HepG2 (cell line): ENCODE data around the gene HSPB6. TPM values are rescaled to one million over a fixed set of nuclear protein-coding genes. Genes with fewer than 3 reads are reported as not detected.
A peak's percentile ranks its signal among the peaks of the same experiment; 100 is the strongest.

ENCODE experiments used
- ATAC-seq: fragments of 200-7000 bp; cut with Tn5 transposase; 3 replicates; pipeline ENCODE4 v1.9.1; 2020; ENCODE audit warnings: mild to moderate bottlenecking, moderate library complexity
- BruUV-seq: library from RNA; stranded (reverse); fragments of 400-500 nt; replicated peaks from 2 replicates; lab custom pipeline; 2021; lab: Mats Ljungman, UMichigan
- CTCF ChIA-PET: fragments of 300-600 bp; formaldehyde crosslinking; extraction: SDS; loops from one replicate; lab custom pipeline; 2021; ENCODE audit warnings: low total read pairs, inconsistent platforms, low intra/inter-chr PET ratio; lab: Yijun Ruan, JAX
- POLR2A ChIA-PET: fragments of 350-600 bp; sonication (Branson Sonifier 250); formaldehyde crosslinking; loops from one replicate; lab custom pipeline; 2020; ENCODE audit warnings: antibody characterized with exemption, inconsistent platforms; lab: Yijun Ruan, JAX
- DNase-seq: peaks from one replicate; pipeline ENCODE4 v3.0.0-alpha.2; 2015; ENCODE audit warnings: low spot score
- FAIRE-seq: peaks from 3 replicates; lab custom pipeline; 2011; peaks lifted over from hg19 to GRCh38; lab: Jason Lieb, UNC
- H2AFZ ChIP-seq: one replicate; pipeline ENCODE4 v1.6.1; 2011; ENCODE audit warnings: low read length, inconsistent platforms
- H3K27ac ChIP-seq: fragments of 300-600 bp; 3 replicates; pipeline ENCODE4 v1.8.0; 2011; ENCODE audit warnings: mixed run types, mild to moderate bottlenecking, mixed read lengths, low read length, inconsistent platforms; ENCODE audit not compliant: insufficient read depth; ENCODE audit errors: extremely low read length
- H3K27me3 ChIP-seq, 2 experiments: fragments of 200-600 bp in 1 of 2; 2 replicates in 1 of 2; 3 replicates in 1 of 2; pipeline versions ENCODE4 v1.6.0 to v1.8.0; 2011; ENCODE audit warnings: low read length in 2 of 2, mild to moderate bottlenecking in 2 of 2, moderate library complexity in 2 of 2, inconsistent platforms in 1 of 2; ENCODE audit not compliant: insufficient read depth in 2 of 2, control insufficient read depth in 1 of 2
- H3K36me3 ChIP-seq, 2 experiments: fragments of 200-600 bp in 1 of 2; replicated peaks in 1 of 2; 2 replicates in 1 of 2; 3 replicates in 1 of 2; pipeline versions ENCODE4 v1.5.1 to v1.8.0; 2011; ENCODE audit warnings: low read length in 2 of 2, inconsistent platforms in 1 of 2; ENCODE audit not compliant: insufficient read depth in 2 of 2, control insufficient read depth in 1 of 2
- H3K4me1 ChIP-seq: 2 replicates; pipeline ENCODE4 v1.5.1; 2012; ENCODE audit warnings: low read length, inconsistent platforms; ENCODE audit not compliant: insufficient read depth
- H3K4me2 ChIP-seq: 2 replicates; pipeline ENCODE4 v1.6.0; 2011; ENCODE audit warnings: low read depth, low read length, inconsistent platforms
- H3K4me3 ChIP-seq, 3 experiments: fragments of 200-600 bp in 1 of 3; sonication (generic), shearing (Covaris generic) in 1 of 3; replicated peaks in 1 of 3; 2 replicates each; pipeline ENCODE4 v1.5.1; 2011 to 2016; ENCODE audit warnings: low read length in 3 of 3, inconsistent platforms in 2 of 3, low read depth in 2 of 3, mild to moderate bottlenecking in 2 of 3, control low read depth in 1 of 3, mixed read lengths in 1 of 3; ENCODE audit not compliant: insufficient read depth in 1 of 3
- H3K79me2 ChIP-seq: one replicate; pipeline ENCODE4 v1.6.1; 2011; ENCODE audit warnings: low read length, inconsistent platforms; ENCODE audit not compliant: insufficient read depth
- H3K9ac ChIP-seq: 2 replicates; pipeline ENCODE4 v1.6.0; 2011; ENCODE audit warnings: mild to moderate bottlenecking, low read depth, low read length, inconsistent platforms; ENCODE audit not compliant: insufficient read depth
- H3K9me3 ChIP-seq: 2 replicates; pipeline ENCODE4 v1.5.1; 2012; ENCODE audit warnings: mild to moderate bottlenecking, low read length
- H4K20me1 ChIP-seq: 2 replicates; pipeline ENCODE4 v1.6.0; 2011; ENCODE audit warnings: inconsistent platforms, mild to moderate bottlenecking, low read length, moderate library complexity; ENCODE audit not compliant: insufficient read depth
- ATF7-NPFF ChIP-seq: sonication (generic); formaldehyde crosslinking; IDR thresholded peaks from 2 replicates; pipeline ENCODE4 v1.8.1; 2023; ENCODE audit warnings: mild to moderate bottlenecking, low read depth, missing genetic modification reagents, moderate library complexity
- HCFC1 ChIP-seq: fragments of 150-350 bp; IDR thresholded peaks from 2 replicates; pipeline ENCODE4 v1.6.1; 2014; ENCODE audit warnings: low read depth, low read length
- KDM2A ChIP-seq: sonication (generic); formaldehyde crosslinking; IDR thresholded peaks from 2 replicates; pipeline ENCODE4 v1.4.0; 2020; ENCODE audit warnings: low read depth, missing genetic modification reagents, borderline replicate concordance
- POLR2A ChIP-seq, 2 experiments: IDR thresholded peaks; 2 replicates each; pipeline ENCODE4 v1.6.1; 2011; ENCODE audit warnings: low read depth in 2 of 2, low read length in 2 of 2, mild to moderate bottlenecking in 1 of 2, moderate library complexity in 1 of 2; ENCODE audit not compliant: insufficient read depth in 1 of 2
- ZNF446 ChIP-seq: sonication (generic); formaldehyde crosslinking; IDR thresholded peaks from 2 replicates; pipeline ENCODE4 v1.5.0; 2020; ENCODE audit warnings: mild to moderate bottlenecking, missing genetic modification reagents
- WGBS: methylation state at CpG from one replicate; pipeline ENCODE4 v1.1.6; 2017; ENCODE audit warnings: low lambda C conversion rate; 5-methylcytosine and 5-hydroxymethylcytosine counted together
- in situ Hi-C: cut with HindIII; loops from 2 replicates; pipeline ENCODE4 v1.10.0; 2017; ENCODE audit warnings: low pct_unique_long_range_greater_than_20kb; ENCODE audit not compliant: extremely low pct_ligation_motif_present
- intact Hi-C: fragments of 100-400 bp; cut with micrococcal nuclease; formaldehyde crosslinking; loops from one replicate; pipeline ENCODE4 v1.10.0; 2022; ENCODE audit not compliant: unreplicated experiment
- polyA plus RNA-seq, 8 experiments: library from polyadenylated mRNA; depleted of rRNA in 3 of 8; stranded (reverse) in 7 of 8; unstranded in 1 of 8; fragments of >200 nt; fragmentation: Illumina TruSeq in 4 of 8; extraction: Trizol in 4 of 8; gene quantifications; 2 replicates each; pipeline versions ENCODE4 v1.2.1 to v1.2.3, GENCODE V29; 2011 to 2016; ENCODE audit warnings: low read depth in 4 of 8, missing spikeins in 1 of 8, mixed read lengths in 1 of 8; ENCODE audit not compliant: insufficient read depth in 1 of 8
- total RNA-seq, 5 experiments: library from RNA; depleted of rRNA; stranded (reverse); fragments of >200 nt; fragmentation: Illumina TruSeq; extraction: Trizol; gene quantifications; 2 replicates each; pipeline ENCODE4 v1.2.3, GENCODE V29; 2016; ENCODE audit warnings: low read depth in 1 of 5
- TF ChIP-seq, protein P1 (sequence below): sonication (generic); formaldehyde crosslinking; IDR thresholded peaks from 2 replicates; pipeline ENCODE4 v1.4.0; 2020; ENCODE audit warnings: missing genetic modification reagents, borderline replicate concordance
- TF ChIP-seq, protein P2 (sequence below): sonication (generic); formaldehyde crosslinking; IDR thresholded peaks from 2 replicates; pipeline ENCODE4 v1.4.0; 2020; ENCODE audit warnings: missing genetic modification reagents, mild to moderate bottlenecking, borderline replicate concordance
- TF ChIP-seq, protein P3 (sequence below): sonication (generic); formaldehyde crosslinking; IDR thresholded peaks from 2 replicates; pipeline ENCODE4 v1.5.0; 2020; ENCODE audit warnings: mild to moderate bottlenecking, missing genetic modification reagents, borderline replicate concordance
- TF ChIP-seq, protein P4 (sequence below): sonication (generic); formaldehyde crosslinking; IDR thresholded peaks from 2 replicates; pipeline ENCODE4 v1.4.0; 2020; ENCODE audit warnings: missing genetic modification reagents
- TF ChIP-seq, protein P5 (sequence below): sonication (generic); formaldehyde crosslinking; conservative IDR thresholded peaks from 2 replicates; pipeline ENCODE4 v1.4.0; 2020; ENCODE audit warnings: mild to moderate bottlenecking, missing genetic modification reagents, moderate library complexity

Gene HSPB6
- total and polyA plus RNA-seq, 2 of the 13 experiments (the other 11 are each of a cell fraction or from before 2014, with no cell fraction given) = 0.18 TPM; not detected in 1

DNA sequence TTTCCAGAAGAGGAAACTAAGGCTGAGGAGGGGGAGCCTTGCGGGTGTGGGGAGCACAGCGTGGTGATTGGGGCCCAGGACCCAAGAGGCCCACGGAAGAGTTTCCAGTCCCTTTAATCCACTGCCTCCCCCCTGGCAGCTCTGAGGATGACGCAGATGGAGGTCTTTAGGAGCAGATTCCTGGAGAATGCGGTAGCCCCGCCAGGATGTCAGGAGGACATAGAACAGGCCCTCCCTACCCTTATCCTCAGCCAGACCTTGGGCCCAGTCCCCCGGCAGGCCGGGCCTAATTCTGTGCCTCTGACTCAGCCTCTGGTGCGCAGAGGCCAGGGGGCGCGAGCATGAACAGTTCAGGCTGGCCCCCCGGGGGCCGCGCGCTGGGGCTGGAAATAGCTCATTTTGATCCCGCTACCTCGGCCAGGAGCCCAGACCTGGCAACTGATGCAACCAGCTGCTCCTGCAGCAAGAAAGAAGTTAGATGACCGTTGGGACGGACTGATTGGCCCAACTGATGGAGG is 461 bp upstream of the HSPB6 start:
- intact Hi-C loops (no loop called here), in situ Hi-C loops (no loop called here)
- Histone ChIP-seq H3K4me2 (peak overlapping the region; percentile 86), H2AFZ (no peak overlapping the region), H3K27ac (peak overlapping the region; percentile 79), H3K4me1 (peaks cover 20% of the 10 kb centered on the region), H3K9ac (peak overlapping the region; percentile 74), H3K4me3 (peak overlapping the region; percentile 65 to 83 (median 79)), H4K20me1 (no peaks in the 10 kb centered on the region), H3K79me2 (peaks cover 6% of the 10 kb centered on the region), H3K36me3 (peaks cover 5 to 34% of the 10 kb centered on the region in 2 experiments; a peak in 4 of 5 replicates), H3K27me3 (no peaks in the 10 kb centered on the region), H3K9me3 (no peaks in the 10 kb centered on the region)
- FAIRE-seq (no peak), DNase-seq (peak; percentile 24), ATAC-seq (peak; percentile 46)
- ChIA-PET POLR2A (interaction anchor here (0.7 to 1.5 kb wide), 4 partner anchors 9 to 17 kb away, joined by 3 to 17 read pairs (median 6); partner anchors contain the start of genes LIN37, PSENEN and U2AF1L4), CTCF (no interaction called here)
- BruUV-seq = TSS peak; percentile 85
- 25% methylated on average over 5 of the region's 19 CpGs for WGBS
- TF ChIP-seq, protein P1, sequence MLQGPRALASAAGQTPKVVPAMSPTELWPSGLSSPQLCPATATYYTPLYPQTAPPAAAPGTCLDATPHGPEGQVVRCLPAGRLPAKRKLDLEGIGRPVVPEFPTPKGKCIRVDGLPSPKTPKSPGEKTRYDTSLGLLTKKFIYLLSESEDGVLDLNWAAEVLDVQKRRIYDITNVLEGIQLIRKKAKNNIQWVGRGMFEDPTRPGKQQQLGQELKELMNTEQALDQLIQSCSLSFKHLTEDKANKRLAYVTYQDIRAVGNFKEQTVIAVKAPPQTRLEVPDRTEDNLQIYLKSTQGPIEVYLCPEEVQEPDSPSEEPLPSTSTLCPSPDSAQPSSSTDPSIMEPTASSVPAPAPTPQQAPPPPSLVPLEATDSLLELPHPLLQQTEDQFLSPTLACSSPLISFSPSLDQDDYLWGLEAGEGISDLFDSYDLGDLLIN (CRISPR knock-in tag) = no peak
- TF ChIP-seq HCFC1 (no peak), KDM2A (CRISPR knock-in tag) (peak; percentile 69; the same call in 1 of the 2 replicates), ZNF446 (CRISPR knock-in tag) (0 out of 2 replicates have a peak, but pooled peaks have one; percentile 31), ATF7-NPFF (no peak), POLR2A (IDR thresholded peaks at IDR 0.05; ENCODE audit: insufficient read depth in 1 of 2, low read depth in 2 of 2, low read length in 2 of 2) (peak in 1 of 2 experiments; percentile 14; a peak in 1 of 4 replicates)
- TF ChIP-seq, protein P2, sequence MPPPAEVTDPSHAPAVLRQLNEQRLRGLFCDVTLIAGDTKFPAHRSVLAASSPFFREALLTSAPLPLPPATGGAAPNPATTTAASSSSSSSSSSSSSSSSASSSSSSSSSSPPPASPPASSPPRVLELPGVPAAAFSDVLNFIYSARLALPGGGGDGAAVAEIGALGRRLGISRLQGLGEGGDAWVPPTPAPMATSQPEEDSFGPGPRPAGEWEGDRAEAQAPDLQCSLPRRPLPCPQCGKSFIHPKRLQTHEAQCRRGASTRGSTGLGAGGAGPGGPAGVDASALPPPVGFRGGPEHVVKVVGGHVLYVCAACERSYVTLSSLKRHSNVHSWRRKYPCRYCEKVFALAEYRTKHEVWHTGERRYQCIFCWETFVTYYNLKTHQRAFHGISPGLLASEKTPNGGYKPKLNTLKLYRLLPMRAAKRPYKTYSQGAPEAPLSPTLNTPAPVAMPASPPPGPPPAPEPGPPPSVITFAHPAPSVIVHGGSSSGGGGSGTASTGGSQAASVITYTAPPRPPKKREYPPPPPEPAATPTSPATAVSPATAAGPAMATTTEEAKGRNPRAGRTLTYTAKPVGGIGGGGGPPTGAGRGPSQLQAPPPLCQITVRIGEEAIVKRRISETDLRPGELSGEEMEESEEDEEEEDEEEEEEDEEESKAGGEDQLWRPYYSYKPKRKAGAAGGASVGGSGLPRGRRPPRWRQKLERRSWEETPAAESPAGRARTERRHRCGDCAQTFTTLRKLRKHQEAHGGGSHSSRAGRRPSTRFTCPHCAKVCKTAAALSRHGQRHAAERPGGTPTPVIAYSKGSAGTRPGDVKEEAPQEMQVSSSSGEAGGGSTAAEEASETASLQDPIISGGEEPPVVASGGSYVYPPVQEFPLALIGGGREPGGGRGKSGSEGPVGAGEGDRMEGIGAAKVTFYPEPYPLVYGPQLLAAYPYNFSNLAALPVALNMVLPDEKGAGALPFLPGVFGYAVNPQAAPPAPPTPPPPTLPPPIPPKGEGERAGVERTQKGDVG (CRISPR knock-in tag) = 0 out of 2 replicates have a peak, but pooled peaks have one; percentile 3
- TF ChIP-seq, protein P3, sequence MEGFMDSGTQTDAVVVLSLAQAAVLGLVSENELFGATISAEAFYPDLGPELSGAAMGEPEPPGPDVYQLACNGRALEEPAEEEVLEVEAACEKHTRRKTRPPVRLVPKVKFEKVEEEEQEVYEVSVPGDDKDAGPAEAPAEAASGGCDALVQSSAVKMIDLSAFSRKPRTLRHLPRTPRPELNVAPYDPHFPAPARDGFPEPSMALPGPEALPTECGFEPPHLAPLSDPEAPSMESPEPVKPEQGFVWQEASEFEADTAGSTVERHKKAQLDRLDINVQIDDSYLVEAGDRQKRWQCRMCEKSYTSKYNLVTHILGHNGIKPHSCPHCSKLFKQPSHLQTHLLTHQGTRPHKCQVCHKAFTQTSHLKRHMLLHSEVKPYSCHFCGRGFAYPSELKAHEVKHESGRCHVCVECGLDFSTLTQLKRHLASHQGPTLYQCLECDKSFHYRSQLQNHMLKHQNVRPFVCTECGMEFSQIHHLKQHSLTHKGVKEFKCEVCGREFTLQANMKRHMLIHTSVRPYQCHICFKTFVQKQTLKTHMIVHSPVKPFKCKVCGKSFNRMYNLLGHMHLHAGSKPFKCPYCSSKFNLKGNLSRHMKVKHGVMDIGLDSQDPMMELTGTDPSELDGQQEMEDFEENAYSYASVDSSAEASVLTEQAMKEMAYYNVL (CRISPR knock-in tag) = peak; percentile 46; the same call in 1 of the 2 replicates
- TF ChIP-seq, protein P4, sequence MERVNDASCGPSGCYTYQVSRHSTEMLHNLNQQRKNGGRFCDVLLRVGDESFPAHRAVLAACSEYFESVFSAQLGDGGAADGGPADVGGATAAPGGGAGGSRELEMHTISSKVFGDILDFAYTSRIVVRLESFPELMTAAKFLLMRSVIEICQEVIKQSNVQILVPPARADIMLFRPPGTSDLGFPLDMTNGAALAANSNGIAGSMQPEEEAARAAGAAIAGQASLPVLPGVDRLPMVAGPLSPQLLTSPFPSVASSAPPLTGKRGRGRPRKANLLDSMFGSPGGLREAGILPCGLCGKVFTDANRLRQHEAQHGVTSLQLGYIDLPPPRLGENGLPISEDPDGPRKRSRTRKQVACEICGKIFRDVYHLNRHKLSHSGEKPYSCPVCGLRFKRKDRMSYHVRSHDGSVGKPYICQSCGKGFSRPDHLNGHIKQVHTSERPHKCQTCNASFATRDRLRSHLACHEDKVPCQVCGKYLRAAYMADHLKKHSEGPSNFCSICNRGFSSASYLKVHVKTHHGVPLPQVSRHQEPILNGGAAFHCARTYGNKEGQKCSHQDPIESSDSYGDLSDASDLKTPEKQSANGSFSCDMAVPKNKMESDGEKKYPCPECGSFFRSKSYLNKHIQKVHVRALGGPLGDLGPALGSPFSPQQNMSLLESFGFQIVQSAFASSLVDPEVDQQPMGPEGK = peak; percentile 79
- TF ChIP-seq, protein P5, sequence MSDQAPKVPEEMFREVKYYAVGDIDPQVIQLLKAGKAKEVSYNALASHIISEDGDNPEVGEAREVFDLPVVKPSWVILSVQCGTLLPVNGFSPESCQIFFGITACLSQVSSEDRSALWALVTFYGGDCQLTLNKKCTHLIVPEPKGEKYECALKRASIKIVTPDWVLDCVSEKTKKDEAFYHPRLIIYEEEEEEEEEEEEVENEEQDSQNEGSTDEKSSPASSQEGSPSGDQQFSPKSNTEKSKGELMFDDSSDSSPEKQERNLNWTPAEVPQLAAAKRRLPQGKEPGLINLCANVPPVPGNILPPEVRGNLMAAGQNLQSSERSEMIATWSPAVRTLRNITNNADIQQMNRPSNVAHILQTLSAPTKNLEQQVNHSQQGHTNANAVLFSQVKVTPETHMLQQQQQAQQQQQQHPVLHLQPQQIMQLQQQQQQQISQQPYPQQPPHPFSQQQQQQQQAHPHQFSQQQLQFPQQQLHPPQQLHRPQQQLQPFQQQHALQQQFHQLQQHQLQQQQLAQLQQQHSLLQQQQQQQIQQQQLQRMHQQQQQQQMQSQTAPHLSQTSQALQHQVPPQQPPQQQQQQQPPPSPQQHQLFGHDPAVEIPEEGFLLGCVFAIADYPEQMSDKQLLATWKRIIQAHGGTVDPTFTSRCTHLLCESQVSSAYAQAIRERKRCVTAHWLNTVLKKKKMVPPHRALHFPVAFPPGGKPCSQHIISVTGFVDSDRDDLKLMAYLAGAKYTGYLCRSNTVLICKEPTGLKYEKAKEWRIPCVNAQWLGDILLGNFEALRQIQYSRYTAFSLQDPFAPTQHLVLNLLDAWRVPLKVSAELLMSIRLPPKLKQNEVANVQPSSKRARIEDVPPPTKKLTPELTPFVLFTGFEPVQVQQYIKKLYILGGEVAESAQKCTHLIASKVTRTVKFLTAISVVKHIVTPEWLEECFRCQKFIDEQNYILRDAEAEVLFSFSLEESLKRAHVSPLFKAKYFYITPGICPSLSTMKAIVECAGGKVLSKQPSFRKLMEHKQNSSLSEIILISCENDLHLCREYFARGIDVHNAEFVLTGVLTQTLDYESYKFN (CRISPR knock-in tag) = peak; percentile 13; the same call in 1 of the 2 replicates
